ENCODE data around the gene TBC1D22A. TPM values are rescaled to one million over a fixed set of nuclear protein-coding genes. Genes with fewer than 3 reads are reported as not detected.

The TBC1D22A gene
- total and polyA plus RNA-seq, 2 donors (not counting 3 experiments of a cell fraction or from before 2014, with no cell fraction given), result 26.1 to 32.4 TPM

DNA sequence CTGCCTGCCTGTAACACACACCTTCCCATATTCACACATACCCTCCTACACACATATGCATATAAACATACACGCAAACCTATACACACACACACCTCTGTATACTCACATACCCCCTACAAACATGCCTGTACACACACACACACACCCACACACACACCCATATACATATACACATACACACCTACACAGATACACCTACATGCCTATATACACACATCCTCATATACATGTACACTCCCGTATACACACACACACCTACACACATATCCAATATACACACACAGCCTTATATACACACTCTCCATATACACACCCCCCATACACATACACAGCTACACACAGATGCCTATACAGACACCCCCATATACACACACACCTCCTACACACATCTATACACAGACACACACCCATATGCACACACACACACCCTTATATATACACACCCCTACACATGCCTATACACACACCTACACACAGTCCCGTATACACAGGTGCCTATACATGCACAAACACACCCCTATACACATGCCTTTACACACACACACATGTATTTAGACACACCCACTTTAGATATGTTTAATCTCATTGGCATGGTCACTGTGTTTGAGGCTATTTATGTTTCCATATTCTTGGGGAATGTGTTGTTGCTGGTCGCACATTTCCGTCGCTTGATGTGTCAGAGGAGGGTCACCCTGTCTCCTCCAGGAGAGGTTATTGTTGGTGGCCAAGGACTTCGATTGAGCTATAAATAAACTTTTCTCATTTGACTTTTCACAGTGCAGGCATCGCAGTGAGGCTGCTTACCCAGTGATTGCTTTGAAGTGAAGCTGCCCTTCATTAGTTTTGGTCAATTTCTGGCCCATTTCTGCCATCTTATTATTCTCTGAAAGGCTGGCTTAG lies 243.3 kb downstream of the TBC1D22A start:
- intact Hi-C loops (cut with micrococcal nuclease) (no loop called here), dilution Hi-C loops (cut with MboI; ENCODE audit: extremely low pct_ligation_motif_present, low sequenced_read_pairs) (no loop called here)
- Histone ChIP-seq H3K36me3 (ENCODE audit: control insufficient read depth in 2 of 2, extremely low read depth in 1 of 2, insufficient read depth in 2 of 2, low read length in 2 of 2) (no peaks in the 10 kb centered on the region), H3K79me2 (ENCODE audit: control insufficient read depth, insufficient read depth, low read length) (no peaks in the 10 kb centered on the region), H4K20me1 (replicated peaks; ENCODE audit: control insufficient read depth, extremely low read depth, insufficient read depth, low read length) (no peaks in the 10 kb centered on the region), H3K4me3 (replicated peaks in 1 of 3; ENCODE audit: insufficient read depth in 1 of 3, low read depth in 1 of 3, low read length in 3 of 3) (no peak overlapping the region), H3K9ac (replicated peaks; ENCODE audit: extremely low read depth, insufficient read depth, low read length) (no peak overlapping the region), H3K4me1 (ENCODE audit: control insufficient read depth, extremely low read depth, insufficient read depth, low read length) (no peaks in the 10 kb centered on the region), H2AFZ (ENCODE audit: low read depth, low read length) (no peak overlapping the region), H3K9me3 (replicated peaks; ENCODE audit: control insufficient read depth, insufficient read depth, low read length) (no peaks in the 10 kb centered on the region), H3K27me3 (ENCODE audit: control insufficient read depth in 2 of 2, insufficient read depth in 2 of 2, low read length in 2 of 2) (no peaks in the 10 kb centered on the region), H3K27ac (ENCODE audit: insufficient read depth, low read depth, low read length) (no peak overlapping the region), H3K9me1 (replicated peaks; ENCODE audit: control insufficient read depth, extremely low read depth, insufficient read depth, low read length) (no peaks in the 10 kb centered on the region), H3K4me2 (ENCODE audit: insufficient read depth, low read length) (no peak overlapping the region)
- TF ChIP-seq EZH2 (IDR thresholded peaks at IDR 0.05; ENCODE audit: borderline replicate concordance, low read depth, low read length, severe bottlenecking) (no peak), JUN (IDR thresholded peaks at IDR 0.05; ENCODE audit: borderline replicate concordance, insufficient read depth, insufficient read length, low read depth) (no peak), GATA2 (IDR thresholded peaks at IDR 0.05; ENCODE audit: insufficient read depth, insufficient read length, low read depth, low read length) (no peak), FOS (IDR thresholded peaks at IDR 0.05; ENCODE audit: borderline replicate concordance, insufficient read depth, low read length) (no peak), MYC (IDR thresholded peaks at IDR 0.05; ENCODE audit: low read depth, low read length) (no peak), POLR2AphosphoS5 (IDR thresholded peaks at IDR 0.05; ENCODE audit: insufficient read depth, low read depth, low read length) (no peak), POLR2A (IDR thresholded peaks at IDR 0.05; ENCODE audit: low read depth, low read length) (no peak)
- TF ChIP-seq, protein P1, sequence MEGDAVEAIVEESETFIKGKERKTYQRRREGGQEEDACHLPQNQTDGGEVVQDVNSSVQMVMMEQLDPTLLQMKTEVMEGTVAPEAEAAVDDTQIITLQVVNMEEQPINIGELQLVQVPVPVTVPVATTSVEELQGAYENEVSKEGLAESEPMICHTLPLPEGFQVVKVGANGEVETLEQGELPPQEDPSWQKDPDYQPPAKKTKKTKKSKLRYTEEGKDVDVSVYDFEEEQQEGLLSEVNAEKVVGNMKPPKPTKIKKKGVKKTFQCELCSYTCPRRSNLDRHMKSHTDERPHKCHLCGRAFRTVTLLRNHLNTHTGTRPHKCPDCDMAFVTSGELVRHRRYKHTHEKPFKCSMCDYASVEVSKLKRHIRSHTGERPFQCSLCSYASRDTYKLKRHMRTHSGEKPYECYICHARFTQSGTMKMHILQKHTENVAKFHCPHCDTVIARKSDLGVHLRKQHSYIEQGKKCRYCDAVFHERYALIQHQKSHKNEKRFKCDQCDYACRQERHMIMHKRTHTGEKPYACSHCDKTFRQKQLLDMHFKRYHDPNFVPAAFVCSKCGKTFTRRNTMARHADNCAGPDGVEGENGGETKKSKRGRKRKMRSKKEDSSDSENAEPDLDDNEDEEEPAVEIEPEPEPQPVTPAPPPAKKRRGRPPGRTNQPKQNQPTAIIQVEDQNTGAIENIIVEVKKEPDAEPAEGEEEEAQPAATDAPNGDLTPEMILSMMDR (IDR thresholded peaks at IDR 0.05; ENCODE audit: extremely low read depth in 1 of 2, insufficient read depth in 1 of 2, low read depth in 1 of 2, low read length in 2 of 2), result no peak
- TF ChIP-seq, protein P2, sequence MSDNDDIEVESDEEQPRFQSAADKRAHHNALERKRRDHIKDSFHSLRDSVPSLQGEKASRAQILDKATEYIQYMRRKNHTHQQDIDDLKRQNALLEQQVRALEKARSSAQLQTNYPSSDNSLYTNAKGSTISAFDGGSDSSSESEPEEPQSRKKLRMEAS (IDR thresholded peaks at IDR 0.05; ENCODE audit: insufficient read depth, insufficient read length), result no peak
- ChIA-PET POLR2A (no interaction called here), CTCF (no interaction called here)
- DNase-seq (ENCODE audit: low read depth, low spot score) (no peak), FAIRE-seq (no peak)
- BruUV-seq (replicated peaks), result no TSS peak
